GM12864 (cell line): ENCODE results near the gene CTU2.

ENCODE experiments used
- DNase-seq: peaks from one replicate; pipeline ENCODE4 v3.0.0-alpha.2; 2011; ENCODE audit warnings: low read depth
- H3K4me3 ChIP-seq: 2 replicates; pipeline ENCODE4 v1.5.1; 2011; ENCODE audit warnings: mild to moderate bottlenecking, low read depth, low read length, control low read depth
- TF ChIP-seq, protein P1 (sequence below): IDR thresholded peaks from 2 replicates; pipeline ENCODE4 v1.5.1; 2011; ENCODE audit warnings: low read depth, mild to moderate bottlenecking, moderate library complexity, low read length, control low read depth, inconsistent platforms; ENCODE audit errors: missing control alignments

The CTU2 gene

DNA sequence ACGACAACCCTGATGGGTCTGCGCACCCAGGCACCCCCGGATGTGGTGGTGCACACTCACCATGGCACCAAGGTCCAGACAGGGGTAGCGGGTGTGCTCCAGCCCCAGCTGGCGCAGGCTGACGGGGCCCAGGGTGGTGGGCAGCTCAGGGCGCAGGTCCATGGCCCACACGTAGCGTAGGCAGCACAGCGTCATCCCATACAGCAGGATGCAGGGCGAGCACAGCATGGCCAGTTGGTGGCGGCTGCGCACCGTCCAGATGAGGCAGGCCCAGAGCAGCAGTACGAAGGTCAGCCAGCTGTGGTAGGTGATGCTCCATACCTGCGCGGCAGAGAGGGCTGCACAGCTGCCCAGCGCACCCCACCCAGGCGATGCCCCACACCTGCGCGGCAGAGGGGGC lies 29.8 kb downstream of the CTU2 start:
- TF ChIP-seq, protein P1, sequence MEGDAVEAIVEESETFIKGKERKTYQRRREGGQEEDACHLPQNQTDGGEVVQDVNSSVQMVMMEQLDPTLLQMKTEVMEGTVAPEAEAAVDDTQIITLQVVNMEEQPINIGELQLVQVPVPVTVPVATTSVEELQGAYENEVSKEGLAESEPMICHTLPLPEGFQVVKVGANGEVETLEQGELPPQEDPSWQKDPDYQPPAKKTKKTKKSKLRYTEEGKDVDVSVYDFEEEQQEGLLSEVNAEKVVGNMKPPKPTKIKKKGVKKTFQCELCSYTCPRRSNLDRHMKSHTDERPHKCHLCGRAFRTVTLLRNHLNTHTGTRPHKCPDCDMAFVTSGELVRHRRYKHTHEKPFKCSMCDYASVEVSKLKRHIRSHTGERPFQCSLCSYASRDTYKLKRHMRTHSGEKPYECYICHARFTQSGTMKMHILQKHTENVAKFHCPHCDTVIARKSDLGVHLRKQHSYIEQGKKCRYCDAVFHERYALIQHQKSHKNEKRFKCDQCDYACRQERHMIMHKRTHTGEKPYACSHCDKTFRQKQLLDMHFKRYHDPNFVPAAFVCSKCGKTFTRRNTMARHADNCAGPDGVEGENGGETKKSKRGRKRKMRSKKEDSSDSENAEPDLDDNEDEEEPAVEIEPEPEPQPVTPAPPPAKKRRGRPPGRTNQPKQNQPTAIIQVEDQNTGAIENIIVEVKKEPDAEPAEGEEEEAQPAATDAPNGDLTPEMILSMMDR = no peak
- DNase-seq = no peak
- H3K4me3 ChIP-seq = no peak overlapping the region

- no peak overlapping the region for H3K4me3 ChIP-seq
- TF ChIP-seq, protein P1 = no peak
- DNase-seq = no peak
Measured at GRCh38 chr16:88736496-88736895, 30.2 kb downstream of the CTU2 start.

DNA sequence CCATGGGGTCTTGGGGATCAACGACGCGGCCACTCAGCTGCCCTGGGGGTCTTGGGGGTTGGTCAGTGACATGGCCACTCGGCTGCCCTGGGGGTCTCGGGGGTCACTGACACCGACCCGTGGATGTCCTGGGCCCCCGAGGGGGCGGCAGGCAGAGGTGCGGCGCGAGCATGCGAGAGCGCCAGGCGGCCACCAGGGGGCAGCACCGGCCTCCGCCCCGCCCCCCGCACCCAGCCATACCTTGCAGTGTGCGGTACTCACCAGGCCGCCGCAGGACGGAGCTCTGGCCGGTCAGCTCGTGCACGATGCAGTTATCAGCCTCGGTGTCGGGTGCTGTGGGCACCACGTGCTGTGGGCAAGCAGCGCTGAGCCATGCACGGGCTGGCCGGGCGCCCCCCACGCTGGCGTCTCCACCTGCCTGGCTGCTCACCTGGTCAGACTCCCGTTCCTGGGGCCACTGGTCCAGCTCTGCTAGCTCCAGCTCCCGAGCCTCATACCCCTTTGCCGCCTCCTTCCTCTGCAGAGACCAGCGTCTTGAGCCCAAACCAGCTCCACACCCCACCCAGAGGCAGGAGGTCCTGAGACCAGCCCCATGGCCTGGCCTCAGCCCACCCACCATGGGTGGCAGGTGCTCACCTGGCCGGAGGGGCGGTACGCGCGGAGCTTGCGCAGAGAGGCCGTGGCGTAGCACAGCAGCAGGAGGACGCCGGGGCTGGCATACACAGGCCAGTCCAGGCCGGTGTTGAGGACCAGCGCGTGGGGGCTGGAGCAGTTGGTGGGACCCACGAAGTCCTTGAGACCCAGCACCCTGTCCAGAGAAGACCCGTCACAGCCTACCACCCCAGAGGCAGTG lies 31.2 kb downstream of the CTU2 start:
- no peak overlapping the region for H3K4me3 ChIP-seq
- peak; percentile 26 for DNase-seq
- TF ChIP-seq, protein P1 = peak; percentile 90

GRCh38 chr16:88738151-88739084 lies 32.1 kb downstream of the CTU2 start:
- no peak overlapping the region for H3K4me3 ChIP-seq
- TF ChIP-seq, protein P1 = no peak
- DNase-seq = no peak

- no peak for DNase-seq
- TF ChIP-seq, protein P1 = no peak
- no peak overlapping the region for H3K4me3 ChIP-seq
Measured at GRCh38 chr16:88739139-88739976, 33.1 kb downstream of the CTU2 start.

DNA sequence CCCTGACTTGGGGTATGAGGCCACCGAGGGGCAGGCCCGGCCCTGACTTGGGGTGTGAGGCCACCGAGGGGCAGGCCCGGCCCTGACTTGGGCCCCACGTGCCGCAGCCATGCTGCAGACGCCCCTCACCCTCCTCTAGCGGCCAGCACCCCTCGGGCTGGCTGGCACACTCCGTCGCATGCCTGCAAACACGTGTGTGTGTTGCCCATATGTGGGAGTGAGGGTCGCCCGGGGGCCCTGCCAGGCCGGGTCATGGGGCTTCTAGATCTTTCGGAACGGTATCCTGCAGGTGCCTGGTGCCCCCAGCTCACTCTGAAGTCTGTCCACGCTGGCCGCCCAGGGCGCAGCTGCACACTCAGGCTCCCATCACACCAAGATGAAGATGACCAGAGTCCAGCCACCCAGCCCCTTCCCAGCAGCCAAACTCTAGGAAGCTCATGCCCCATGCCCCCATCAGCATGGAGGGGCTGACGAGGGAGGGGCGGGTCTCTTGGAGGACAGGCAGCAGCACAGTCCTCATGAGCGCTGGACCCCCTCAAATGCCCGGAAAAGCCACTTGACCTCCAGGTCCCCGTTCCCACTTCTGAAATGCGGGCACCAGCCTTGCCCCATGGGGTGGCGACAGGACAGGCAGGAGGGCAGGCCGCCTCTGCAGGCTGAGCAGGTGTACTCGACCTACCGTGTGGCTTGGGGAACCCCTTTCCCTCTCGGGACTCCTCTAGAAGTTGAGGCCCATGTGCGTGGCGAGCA lies 33.8 kb downstream of the CTU2 start:
- DNase-seq = no peak
- TF ChIP-seq, protein P1 = no peak
- no peak overlapping the region for H3K4me3 ChIP-seq
